GM20000 (cell line): ENCODE data around the gene ZNF436.

ENCODE experiments used
- DNase-seq: peaks from one replicate; pipeline ENCODE4 v3.0.0; 2012; ENCODE audit warnings: low spot score
- CTCF ChIP-seq: IDR thresholded peaks from 2 replicates; pipeline ENCODE4 v1.5.1; 2012; ENCODE audit warnings: mild to moderate bottlenecking, control low read depth; ENCODE audit errors: extremely low read depth, missing control alignments

Gene ZNF436

GRCh38 chr1:23358310-23358875 is 11.2 kb downstream of the ZNF436 start:
- DNase-seq, result no peak
- TF ChIP-seq CTCF, result no peak

GRCh38 chr1:23357138-23357908 is 12.3 kb downstream of the ZNF436 start:
- DNase-seq, result no peak
- no peak for TF ChIP-seq CTCF

GRCh38 chr1:23356471-23357137 is 13.0 kb downstream of the ZNF436 start:
- TF ChIP-seq CTCF, result no peak
- no peak for DNase-seq

- DNase-seq, result no peak
- TF ChIP-seq CTCF, result no peak
Observed at GRCh38 chr1:23354245-23354644, 15.4 kb downstream of the ZNF436 start.

GRCh38 chr1:23352096-23352695 is 17.4 kb downstream of the ZNF436 start:
- no peak for TF ChIP-seq CTCF

GRCh38 chr1:23345920-23346319 is 23.7 kb downstream of the ZNF436 start:
- TF ChIP-seq CTCF, result no peak

More at GRCh38 chr1:23352096-23352695, 17.4 kb downstream of the ZNF436 start:
- no peak for DNase-seq

More at GRCh38 chr1:23345920-23346319, 23.7 kb downstream of the ZNF436 start:
- DNase-seq, result no peak
